ENCODE measurements around the gene SYNJ2. TPM values are rescaled to one million over a fixed set of nuclear protein-coding genes. Genes with fewer than 3 reads are reported as not detected.
A peak's percentile ranks its signal among the peaks of the same experiment; 100 is the strongest.

SYNJ2 gene
- total RNA-seq, 1 experiment from 2014 or later, result 24.5 TPM

DNA sequence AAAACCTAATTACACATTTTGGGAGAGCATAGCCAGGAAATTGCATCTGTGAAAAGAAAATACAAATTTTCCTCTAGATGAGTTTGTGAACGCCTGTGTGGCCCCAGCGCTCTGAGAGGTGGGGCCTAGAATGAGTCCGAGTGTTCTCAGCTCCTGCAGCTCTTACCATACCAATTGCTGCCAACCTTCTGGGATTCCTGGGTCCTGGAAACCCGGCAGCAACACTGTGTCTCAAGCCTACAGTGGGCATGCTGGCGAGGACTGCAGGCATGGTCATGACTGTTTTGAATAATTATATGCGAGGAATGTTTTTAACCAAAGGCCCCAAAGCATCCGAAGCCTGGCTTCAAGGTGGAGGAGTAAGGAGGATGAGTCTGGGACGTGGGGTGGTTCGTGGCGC lies 96.0 kb downstream of the SYNJ2 start:
- Histone ChIP-seq H4K5ac (ENCODE audit: insufficient read length, low read depth, low read length) (no peak overlapping the region), H3T11ph (ENCODE audit: low read length) (no peak overlapping the region), H3K79me1 (ENCODE audit: insufficient read depth, low read depth, low read length, poor library complexity, severe bottlenecking) (no peaks in the 10 kb centered on the region), H2BK12ac (ENCODE audit: insufficient read length, low read depth, low read length) (no peak overlapping the region), H3K27ac (ENCODE audit: insufficient read length, low read depth, low read length) (no peak overlapping the region), H2BK15ac (ENCODE audit: low read depth, low read length) (no peak overlapping the region), H3K23ac (ENCODE audit: insufficient read length, low read depth, low read length) (no peak overlapping the region), H3K9ac (ENCODE audit: extremely low read depth, insufficient read length, low read length) (no peak overlapping the region), H3K23me2 (ENCODE audit: insufficient read length, low read depth, low read length, poor library complexity, severe bottlenecking) (no peaks in the 10 kb centered on the region), H2BK5ac (ENCODE audit: insufficient read length, low read length) (no peak overlapping the region), H3K18ac (ENCODE audit: insufficient read length, low read depth, low read length) (no peak overlapping the region), H4K8ac (replicated peaks; ENCODE audit: insufficient read length, low read depth, low read length) (no peak overlapping the region), H2AK5ac (ENCODE audit: insufficient read length, low read length) (no peak overlapping the region), H3K9me3 (ENCODE audit: control insufficient read depth, low read depth, low read length) (no peaks in the 10 kb centered on the region), H2AFZ (ENCODE audit: low read length) (no peak overlapping the region), H3K27me3 (ENCODE audit: insufficient read depth, low read length) (no peaks in the 10 kb centered on the region), H2BK20ac (ENCODE audit: low read depth, low read length, poor library complexity, severe bottlenecking) (no peak overlapping the region), H3K56ac (ENCODE audit: insufficient read length, low read depth, low read length) (no peak overlapping the region), H4K20me1 (ENCODE audit: control insufficient read depth, insufficient read depth, insufficient read length) (no peaks in the 10 kb centered on the region), H3K4me2 (ENCODE audit: insufficient read depth, insufficient read length, low read length) (no peak overlapping the region), H3K79me2 (ENCODE audit: insufficient read depth, low read length) (no peaks in the 10 kb centered on the region), H3K4ac (ENCODE audit: low read depth, low read length) (no peak overlapping the region), H3K4me1 (ENCODE audit: insufficient read depth, low read length) (no peaks in the 10 kb centered on the region), H2BK120ac (ENCODE audit: low read depth, low read length, poor library complexity, severe bottlenecking) (no peak overlapping the region), H3K14ac (ENCODE audit: insufficient read depth, low read length) (no peak overlapping the region), H4K91ac (ENCODE audit: insufficient read length, low read depth, low read length) (no peak overlapping the region)
- peak overlapping the region in 1 of 3 experiments; percentile 70; a peak in 1 of 7 replicates for H3K27ac Mint-ChIP-seq
- H3K4me1 Mint-ChIP-seq, result no peaks in the 10 kb centered on the region; a peak in 1 of 4 replicates
- no peak for DNase-seq
- WGBS (ENCODE audit: extremely low coverage, insufficient read length, low lambda C conversion rate), result no CpG with 5 or more reads among the region's 10 CpGs
- no peak for TF ChIP-seq CTCF (conservative IDR thresholded peaks at IDR 0.05)
- H3K36me3 Mint-ChIP-seq (ENCODE audit: insufficient read depth in 1 of 3, low read depth in 3 of 3), result peaks cover 15 to 73% (median 16%) of the 10 kb centered on the region in 3 experiments
- H3K4me3 Mint-ChIP-seq, result no peak overlapping the region
- H3K9me3 Mint-ChIP-seq, result no peaks in the 10 kb centered on the region
- no peaks in the 10 kb centered on the region for H3K27me3 Mint-ChIP-seq (ENCODE audit: low read depth)
